AG09319 (cell line): ENCODE data around the gene ALG9.
A peak's percentile ranks its signal among the peaks of the same experiment; 100 is the strongest.

ENCODE experiments used
- DNase-seq: peaks from one replicate; pipeline ENCODE4 v3.0.0-alpha.2; 2010; ENCODE audit warnings: low read depth; ENCODE audit errors: extremely low read depth
- TF ChIP-seq, protein P1 (sequence below): IDR thresholded peaks from 2 replicates; pipeline ENCODE4 v1.5.1; 2011; ENCODE audit warnings: low read depth, mild to moderate bottlenecking, inconsistent platforms, low read length, moderate library complexity

The ALG9 gene

GRCh38 chr11:111835665-111836064 is 35.7 kb downstream of the ALG9 start:
- DNase-seq = no peak
- TF ChIP-seq, protein P1, sequence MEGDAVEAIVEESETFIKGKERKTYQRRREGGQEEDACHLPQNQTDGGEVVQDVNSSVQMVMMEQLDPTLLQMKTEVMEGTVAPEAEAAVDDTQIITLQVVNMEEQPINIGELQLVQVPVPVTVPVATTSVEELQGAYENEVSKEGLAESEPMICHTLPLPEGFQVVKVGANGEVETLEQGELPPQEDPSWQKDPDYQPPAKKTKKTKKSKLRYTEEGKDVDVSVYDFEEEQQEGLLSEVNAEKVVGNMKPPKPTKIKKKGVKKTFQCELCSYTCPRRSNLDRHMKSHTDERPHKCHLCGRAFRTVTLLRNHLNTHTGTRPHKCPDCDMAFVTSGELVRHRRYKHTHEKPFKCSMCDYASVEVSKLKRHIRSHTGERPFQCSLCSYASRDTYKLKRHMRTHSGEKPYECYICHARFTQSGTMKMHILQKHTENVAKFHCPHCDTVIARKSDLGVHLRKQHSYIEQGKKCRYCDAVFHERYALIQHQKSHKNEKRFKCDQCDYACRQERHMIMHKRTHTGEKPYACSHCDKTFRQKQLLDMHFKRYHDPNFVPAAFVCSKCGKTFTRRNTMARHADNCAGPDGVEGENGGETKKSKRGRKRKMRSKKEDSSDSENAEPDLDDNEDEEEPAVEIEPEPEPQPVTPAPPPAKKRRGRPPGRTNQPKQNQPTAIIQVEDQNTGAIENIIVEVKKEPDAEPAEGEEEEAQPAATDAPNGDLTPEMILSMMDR = no peak

DNA sequence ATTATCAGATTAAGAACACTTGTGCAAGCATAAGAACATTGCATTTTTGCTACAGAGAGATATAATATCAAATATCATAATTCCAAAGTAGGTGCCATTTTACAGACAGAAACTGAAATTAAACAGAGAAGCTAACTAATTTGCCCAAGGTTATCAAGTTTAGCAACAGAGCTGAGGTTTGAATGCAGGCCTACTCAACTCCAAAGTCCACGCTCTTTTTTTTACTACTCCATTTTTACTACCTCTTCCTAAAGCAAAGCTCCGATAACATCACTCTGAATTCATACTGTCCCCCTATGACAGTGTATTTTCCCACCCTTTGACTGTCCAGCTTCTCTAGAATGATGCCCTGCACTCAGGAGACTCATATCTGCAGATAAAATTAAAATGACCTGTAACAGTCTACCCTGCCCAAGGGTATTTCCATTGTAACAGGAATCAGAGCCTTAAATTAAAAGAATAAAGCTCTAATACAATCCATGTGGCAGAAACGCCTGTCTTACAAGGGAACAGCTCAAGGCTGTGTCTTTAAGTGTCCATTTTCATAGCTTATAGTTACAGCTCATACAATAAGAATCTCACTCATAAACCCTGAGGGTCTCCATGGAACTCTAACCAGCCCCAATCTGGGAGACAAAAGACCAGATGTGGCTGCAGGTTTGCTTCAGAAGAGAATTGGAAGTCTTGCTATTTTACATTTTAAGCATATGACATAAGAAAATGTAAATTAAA is 36.8 kb downstream of the ALG9 start:
- TF ChIP-seq, protein P1 = no peak
- no peak for DNase-seq

DNA sequence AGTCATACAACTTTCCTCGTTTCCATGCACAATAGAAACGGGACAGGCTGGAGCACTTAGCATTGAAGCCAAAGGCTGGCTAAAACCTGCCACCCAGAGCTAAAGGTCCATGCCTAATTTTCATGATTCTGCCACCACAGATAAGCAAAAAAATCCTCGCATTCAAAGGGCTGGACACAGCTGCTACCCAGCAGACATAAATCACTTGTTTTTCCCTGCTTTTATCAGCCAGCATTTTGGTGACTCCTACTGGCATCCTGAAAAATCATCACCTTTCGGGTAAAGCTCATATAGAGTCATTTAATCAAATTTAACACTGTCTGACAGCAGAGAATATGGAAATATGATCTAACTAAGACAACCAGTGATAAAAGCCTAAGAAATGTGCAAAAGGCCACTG is 37.9 kb downstream of the ALG9 start:
- DNase-seq = no peak
- TF ChIP-seq, protein P1 = peak; percentile 22

DNA sequence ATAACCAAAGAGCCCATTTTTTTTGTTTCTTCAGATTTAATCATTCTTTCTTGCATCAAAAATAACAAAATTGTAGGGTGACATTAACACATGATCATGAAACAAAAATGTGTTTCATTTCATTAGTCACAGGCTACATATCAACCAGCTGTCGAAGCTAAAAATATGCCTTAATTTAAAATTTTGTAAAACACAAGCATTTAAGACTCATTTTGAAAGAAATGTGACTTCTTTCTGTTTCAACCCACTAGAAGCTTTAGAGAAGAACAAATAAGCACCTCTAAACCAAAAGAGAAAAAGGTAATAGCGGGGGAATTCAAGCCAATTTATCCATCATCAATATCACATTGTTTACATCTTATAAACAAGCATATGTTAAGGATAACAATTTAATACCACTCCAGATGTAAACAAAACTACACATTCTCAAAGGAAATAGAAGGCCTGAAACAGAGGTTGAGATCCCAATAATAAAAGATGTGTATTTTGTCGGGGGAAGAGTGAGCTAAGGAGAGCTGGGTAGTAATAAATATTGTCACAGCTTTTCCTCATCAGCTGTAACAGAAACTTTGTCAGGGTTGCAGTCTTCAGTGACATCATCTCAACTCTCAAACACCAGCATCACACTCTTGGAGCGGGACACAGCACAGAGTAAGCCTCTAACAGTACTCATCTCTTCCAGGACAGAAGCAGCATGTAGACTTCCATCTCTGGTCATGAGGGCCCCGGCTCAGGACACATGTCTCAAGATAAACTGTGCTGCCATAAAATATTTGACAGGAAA is 42.0 kb downstream of the ALG9 start:
- DNase-seq = no peak
- TF ChIP-seq, protein P1 = no peak

- DNase-seq = no peak
- TF ChIP-seq, protein P1 = no peak
These were observed 44.9 kb downstream of the ALG9 start for GRCh38 chr11:111826322-111826950.

DNA sequence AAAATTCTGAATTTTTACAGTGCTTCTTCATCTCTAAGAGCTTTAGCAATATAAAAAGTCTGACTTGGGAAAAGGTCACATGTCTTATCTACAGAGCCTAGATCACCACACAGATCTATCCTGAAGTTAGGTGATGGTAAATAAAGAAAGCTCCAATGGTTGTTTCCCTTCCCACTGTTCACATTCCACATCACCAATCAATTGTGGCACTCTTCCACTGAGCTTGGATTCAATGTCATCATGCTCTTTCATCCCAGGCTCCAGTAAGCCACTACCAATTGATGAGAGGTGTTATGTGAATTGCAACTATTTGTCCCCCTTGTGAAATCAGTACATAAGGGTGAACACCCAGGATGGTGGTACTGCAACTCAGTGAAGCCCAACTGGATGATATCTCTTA is 47.8 kb downstream of the ALG9 start:
- DNase-seq = no peak
- TF ChIP-seq, protein P1 = no peak

DNA sequence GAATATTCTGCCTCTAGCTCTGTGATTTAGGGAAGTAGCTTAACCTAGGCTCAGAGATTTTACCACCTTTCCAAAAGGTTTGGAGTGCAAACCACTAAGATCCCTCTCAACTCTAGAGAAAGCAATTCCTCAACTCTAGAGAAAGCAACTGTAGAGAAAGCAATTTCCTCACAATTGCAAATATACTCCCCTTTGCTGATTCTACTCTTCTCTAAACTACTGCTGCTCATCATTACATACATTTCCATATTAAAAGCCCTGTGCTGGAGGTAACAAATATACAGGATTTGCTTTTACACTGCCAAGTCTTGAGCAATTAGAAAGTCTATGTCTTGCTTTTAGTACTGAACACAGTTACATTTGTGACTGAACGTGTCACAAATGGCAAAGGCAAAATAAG is 48.2 kb downstream of the ALG9 start:
- DNase-seq = no peak
- TF ChIP-seq, protein P1 = no peak
